HG02623 (cell line): ENCODE data around the gene GRAP.

Experiments used
- ATAC-seq: cut with Tn5 transposase; IDR thresholded peaks from one replicate; pipeline ENCODE4 v1.9.1; 2021; ENCODE audit warnings: moderate library complexity; ENCODE audit not compliant: unreplicated experiment

GRAP gene

DNA sequence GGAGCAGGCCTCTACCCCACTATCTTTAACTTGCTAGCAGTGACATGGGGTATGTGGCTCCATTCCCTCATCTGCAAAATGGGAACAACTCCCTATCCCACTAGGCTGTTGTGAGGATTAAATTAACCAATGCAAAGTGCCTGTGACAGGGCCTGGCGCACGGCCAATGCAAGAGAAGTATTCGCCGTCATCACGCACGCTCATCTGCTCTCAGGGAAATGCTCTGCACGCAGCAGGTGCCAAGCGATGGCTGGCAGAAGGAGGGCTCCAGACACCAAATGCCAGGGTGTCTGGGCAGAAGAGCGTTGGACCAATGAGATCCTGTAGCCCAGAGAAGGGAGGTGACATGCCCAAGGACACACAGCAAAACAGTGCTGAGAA, 59.5 kb downstream of the GRAP start:
- no peak for ATAC-seq

DNA sequence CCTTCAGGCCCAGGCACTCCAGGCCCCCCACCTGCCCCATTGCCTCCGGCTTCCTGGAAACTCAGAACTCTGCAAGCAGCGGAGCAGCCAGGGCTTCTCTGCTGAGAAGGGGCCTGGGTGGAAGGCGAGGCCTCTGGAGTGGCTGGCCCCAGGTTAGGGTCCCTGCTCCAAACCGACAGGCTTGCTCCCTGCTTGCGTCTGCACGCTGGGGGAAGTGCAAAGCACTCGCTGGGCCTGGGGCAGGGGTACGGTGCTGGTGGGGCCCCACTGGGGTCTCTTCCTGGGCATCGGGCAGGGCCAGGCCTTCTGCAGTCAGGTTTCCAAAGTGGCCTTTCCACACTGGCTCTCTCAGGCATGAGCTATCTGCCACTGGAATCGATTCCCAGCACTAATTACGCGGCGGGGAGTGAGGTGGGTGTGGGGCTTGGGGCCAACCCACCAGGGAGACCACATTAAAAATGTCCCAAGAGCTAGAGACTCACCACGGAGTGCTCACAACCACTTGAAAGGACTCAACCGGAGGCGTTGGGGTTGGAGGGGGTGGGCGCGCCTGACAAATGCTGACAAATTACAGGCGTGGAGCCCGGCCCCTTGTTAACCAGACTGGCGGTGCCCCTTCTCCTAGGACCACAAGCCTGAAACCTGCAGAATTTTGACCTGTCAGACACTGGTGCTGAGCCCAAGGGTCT, 60.1 kb downstream of the GRAP start:
- no peak for ATAC-seq

DNA sequence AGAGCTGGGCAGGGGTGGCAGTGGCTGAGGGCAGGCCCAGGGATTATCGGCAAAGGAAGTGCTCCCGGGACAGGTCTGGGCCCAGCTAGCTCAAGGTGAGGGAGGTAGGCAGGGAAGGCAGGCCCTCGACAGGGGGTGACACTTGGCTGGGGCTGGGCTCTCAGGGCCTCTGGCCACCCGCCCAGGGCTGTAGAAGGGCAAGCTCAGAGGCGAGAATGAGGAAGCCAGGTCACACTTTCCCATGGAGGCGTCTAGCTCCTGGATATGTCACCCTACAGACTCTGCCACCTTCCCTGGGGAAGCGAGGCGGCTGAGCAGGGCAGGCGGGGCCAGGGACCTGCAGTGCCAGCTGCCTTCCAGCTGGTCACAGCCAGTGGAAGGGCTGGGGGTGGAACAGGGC, 61.3 kb downstream of the GRAP start:
- ATAC-seq: no peak

DNA sequence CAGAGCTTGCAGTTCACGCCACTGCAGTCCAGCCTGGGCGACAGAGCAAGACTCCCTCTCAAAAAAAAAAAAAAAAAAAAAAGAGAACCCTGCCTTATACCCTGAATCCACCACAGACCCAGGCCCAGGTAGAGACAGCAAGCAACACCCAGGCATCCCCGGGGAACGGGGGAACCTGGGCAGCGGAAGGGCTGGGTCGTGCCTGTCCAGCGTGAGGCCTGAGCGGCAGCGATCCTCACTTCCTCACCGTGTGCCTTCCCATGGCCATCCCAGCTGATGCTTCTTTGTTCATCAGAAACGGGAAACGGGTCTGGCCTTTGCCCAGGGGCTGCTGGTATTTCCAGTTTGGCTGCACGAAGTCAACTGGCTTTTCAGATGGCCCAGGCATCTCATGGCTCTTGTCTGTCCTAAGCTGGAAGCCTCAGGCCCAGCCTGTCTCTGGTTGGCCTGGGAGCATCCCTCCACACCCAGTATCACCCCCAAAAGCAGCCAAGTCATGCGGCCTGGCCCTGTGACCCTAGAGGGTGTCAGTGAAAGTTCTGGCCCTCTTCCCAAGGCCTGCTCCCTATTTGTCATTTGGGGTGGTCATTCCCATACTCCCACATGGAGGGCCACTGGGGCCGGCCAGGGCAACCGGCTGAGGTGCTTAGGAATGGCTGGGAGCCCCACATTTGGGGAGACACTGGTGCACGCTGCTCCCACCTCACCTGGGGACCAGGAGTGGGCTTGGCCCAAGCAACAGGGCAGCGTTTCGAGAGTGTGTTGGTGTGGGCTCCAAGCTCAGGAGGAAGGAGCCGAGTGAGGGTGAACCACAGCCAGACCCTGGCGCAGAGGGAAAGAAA, 62.3 kb downstream of the GRAP start:
- no peak for ATAC-seq

DNA sequence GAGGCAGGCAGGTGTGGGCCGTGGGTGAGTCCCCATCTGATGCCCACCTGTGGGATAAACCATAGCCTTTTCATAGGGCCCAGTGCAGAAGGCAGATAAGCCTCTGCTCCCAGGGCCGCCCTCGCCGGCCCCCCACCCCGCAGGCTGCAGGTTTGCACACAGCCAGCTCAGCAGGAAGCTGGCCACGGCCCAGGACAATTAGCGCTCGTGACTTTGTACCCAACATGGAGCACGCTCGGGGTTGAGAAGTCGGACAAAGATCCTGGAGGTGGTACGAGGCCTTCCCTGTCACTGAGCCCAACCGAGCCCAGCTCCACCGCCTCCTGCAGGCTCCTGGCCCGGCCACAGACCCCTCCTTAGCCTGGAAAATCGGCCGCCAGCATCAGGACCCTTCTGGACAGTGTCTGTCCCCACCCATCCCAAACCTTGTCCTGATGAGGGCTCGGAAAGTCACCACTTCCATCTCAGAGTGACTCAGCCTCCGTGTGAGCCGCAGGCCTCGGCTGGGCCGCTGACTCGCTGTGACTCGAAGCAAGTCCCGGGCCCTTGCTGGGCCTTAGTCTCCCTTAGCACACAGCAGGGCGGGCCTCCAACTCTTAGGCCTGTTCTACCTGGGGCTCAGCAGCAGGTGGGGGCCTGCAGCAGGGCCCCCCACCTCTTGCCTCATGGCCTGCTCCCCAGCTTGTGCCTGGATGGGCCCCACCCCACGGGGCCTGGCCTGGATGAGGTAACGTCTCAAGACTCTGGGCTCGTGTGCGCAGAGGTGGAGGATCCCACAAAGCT, 64.9 kb downstream of the GRAP start:
- ATAC-seq: no peak

DNA sequence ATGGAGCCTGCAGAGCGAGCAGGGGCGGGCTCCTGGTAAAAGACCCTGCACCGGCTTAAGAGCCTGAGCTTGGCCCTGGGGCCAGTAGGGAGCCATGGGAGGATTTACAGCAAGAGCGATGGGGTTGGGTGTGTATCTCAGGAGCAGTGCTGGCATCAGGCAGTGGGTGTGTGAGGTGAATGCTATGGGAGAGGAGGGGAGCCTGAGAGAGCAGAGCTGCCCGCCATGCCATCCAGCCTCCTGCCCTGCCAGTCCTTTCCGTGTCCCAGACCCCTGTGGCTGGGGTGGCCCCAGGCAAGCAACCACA, 65.5 kb downstream of the GRAP start:
- ATAC-seq: no peak

GRCh38 chr17:18980682-18981334, 65.9 kb downstream of the GRAP start:
- no peak for ATAC-seq

DNA sequence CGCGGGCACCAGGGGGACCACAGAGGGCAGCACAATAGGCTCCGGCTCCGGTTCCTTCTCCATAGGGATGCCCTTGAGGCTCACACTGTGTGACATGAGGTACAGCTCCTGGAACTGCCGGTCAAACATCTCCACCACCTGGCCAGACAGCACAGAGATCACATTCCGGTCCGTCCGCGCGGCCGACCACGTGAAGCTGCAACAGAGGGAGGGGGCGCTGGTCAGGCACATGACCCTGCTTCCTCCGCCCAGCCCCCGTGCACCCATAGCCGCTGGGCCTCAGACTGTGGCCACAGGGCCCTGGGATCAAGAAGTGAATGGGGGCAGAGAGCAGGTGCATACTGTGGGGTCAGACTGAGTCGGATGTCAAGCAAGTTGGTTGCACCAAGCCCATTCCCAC, 68.1 kb downstream of the GRAP start:
- ATAC-seq: no peak

DNA sequence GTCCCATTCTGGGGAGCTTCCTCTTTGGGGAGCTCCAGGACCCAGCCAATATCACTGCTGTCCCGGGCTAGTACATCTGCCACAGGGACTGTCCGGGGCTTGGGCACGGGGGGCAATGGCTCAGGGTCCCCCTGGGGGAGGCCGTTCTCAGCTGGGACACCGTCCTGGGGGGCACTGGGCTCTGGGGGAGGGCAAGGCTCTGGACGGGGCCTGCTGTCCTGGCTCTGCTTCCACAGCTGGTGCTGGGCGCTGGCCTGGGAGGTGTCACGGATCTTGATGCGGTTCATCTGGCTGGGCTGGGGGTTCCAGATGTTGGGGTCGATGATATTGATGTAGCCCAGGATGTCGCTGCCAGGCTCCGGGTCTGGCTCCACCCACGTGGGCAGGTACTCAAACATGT, 68.7 kb downstream of the GRAP start:
- no peak for ATAC-seq

DNA sequence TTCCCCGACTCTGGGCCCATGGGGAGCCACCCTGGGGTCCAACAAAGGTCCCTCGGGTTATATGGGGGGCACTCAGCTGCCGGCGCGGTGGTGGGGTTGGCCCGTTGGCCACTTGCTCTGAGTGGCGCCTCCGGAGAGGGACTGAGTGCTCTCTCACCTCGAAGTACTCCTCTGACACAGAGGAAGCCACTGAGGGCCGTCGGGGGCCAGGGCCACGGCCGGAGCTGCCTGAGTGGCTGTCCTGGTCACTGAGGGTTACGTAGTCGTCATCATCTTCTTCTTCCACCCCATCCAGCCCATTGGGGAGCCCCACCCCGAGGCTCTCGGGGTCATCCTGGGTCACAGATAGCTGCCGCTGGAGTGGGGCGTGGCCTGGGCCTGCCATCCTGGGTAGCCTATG, 69.1 kb downstream of the GRAP start:
- ATAC-seq: no peak

- no peak for ATAC-seq
These were observed 69.7 kb downstream of the GRAP start for GRCh38 chr17:18977021-18977420.

- ATAC-seq: no peak
These were observed 70.6 kb downstream of the GRAP start for GRCh38 chr17:18976201-18976600.

- no peak for ATAC-seq
These were observed 71.2 kb downstream of the GRAP start for GRCh38 chr17:18975597-18975996.

- no peak for ATAC-seq
These were observed 72.2 kb downstream of the GRAP start for GRCh38 chr17:18974407-18975149.

GRCh38 chr17:18971801-18972200, 75.0 kb downstream of the GRAP start:
- ATAC-seq: no peak
